Loucy (cell line): ENCODE data around the gene GARRE1.

Source experiments
- EZH2phosphoT487 ChIP-seq: fragments of 200-600 bp; IDR thresholded peaks from 2 replicates; pipeline ENCODE4 v1.6.1; 2018; ENCODE audit warnings: antibody characterized with exemption, mild to moderate bottlenecking, moderate library complexity, borderline replicate concordance
- TF ChIP-seq, protein P1 (sequence below): fragments of 200-600 bp; sonication (generic); conservative IDR thresholded peaks from 2 replicates; pipeline ENCODE4 v1.5.1; 2014; ENCODE audit warnings: mild to moderate bottlenecking, antibody characterized with exemption, low read length

DNA sequence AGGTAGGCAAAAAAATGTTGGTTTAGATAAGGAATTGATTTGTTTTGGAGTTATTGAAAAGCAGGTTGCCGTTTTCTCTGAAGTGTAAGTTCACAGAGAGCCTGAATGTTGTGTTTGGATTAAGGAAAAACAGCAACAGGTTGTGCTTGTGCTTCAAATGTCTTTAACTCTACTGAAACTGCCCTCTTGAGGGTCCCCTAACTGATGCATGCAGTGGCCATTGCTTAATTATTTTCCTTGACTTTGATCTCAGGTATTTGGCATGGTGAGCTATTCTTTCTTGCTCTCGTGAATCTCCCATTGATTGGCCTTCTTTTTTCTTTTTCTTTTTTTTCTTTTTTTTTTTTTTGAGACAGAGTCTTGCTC, 3.2 kb downstream of the GARRE1 start:
- TF ChIP-seq, protein P1, sequence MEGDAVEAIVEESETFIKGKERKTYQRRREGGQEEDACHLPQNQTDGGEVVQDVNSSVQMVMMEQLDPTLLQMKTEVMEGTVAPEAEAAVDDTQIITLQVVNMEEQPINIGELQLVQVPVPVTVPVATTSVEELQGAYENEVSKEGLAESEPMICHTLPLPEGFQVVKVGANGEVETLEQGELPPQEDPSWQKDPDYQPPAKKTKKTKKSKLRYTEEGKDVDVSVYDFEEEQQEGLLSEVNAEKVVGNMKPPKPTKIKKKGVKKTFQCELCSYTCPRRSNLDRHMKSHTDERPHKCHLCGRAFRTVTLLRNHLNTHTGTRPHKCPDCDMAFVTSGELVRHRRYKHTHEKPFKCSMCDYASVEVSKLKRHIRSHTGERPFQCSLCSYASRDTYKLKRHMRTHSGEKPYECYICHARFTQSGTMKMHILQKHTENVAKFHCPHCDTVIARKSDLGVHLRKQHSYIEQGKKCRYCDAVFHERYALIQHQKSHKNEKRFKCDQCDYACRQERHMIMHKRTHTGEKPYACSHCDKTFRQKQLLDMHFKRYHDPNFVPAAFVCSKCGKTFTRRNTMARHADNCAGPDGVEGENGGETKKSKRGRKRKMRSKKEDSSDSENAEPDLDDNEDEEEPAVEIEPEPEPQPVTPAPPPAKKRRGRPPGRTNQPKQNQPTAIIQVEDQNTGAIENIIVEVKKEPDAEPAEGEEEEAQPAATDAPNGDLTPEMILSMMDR, result no peak
- no peak for TF ChIP-seq EZH2phosphoT487
